GM13977 (cell line): ENCODE measurements around the gene ARSG.

Experiments used
- DNase-seq: peaks from one replicate; pipeline ENCODE4 v3.0.0; 2012; ENCODE audit warnings: low spot score
- in situ Hi-C: fragments of 300-500 bp; cut with MboI; formaldehyde crosslinking; loops from one replicate; pipeline ENCODE4 v1.12.0; 2022; ENCODE audit warnings: low sequenced_read_pairs, low pct_unique_long_range_greater_than_20kb, mixed read lengths, inconsistent platforms; ENCODE audit not compliant: unreplicated experiment
- TF ChIP-seq, protein P1 (sequence below): IDR thresholded peaks from 2 replicates; pipeline ENCODE4 v1.5.1; 2012; ENCODE audit warnings: mild to moderate bottlenecking, control low read depth; ENCODE audit not compliant: insufficient read depth; ENCODE audit errors: extremely low read depth, missing control alignments

ARSG gene

DNA sequence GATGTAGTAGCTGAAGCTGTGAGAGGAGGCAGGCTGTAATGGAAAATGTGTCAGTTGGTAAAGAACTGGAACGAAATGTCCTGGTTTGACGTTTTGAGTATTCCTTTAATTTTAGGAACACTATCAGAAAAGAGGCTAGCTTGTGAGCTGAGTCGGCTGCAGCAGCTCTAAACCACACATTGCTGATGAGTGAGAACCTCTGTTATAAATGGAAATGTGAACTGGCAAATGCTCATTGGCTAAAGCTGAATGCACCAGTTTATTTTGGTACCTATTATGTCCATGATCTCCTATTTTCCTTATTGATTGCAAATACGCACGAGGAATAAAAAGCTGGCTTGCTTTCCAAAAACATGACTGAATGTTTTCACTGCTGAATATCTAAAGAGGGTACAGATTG is 177.0 kb downstream of the ARSG start:
- no peak for DNase-seq

DNA sequence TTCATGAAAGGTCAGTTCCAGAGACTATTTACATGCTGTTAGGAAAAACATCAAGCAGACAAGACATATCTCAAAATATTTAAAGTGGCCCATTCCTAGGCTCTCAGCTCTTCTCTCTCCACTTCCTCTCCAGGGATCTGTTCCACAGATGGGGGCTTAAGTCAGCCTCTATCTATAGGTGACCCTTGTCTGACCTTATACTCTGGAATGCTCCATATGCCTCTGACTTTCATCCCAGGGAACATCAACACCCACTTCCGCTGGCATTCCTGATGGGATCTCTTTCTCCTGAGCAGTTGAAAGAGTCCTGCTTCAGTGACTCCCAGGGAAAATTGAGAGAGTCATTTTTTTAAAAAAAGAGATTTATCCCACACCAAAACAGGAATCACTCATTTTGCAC is 177.5 kb downstream of the ARSG start:
- in situ Hi-C loops: loop anchor here (25.0 kb wide), 1 partner anchor 306 kb away; no protein-coding TSS in a partner anchor
- TF ChIP-seq, protein P1, sequence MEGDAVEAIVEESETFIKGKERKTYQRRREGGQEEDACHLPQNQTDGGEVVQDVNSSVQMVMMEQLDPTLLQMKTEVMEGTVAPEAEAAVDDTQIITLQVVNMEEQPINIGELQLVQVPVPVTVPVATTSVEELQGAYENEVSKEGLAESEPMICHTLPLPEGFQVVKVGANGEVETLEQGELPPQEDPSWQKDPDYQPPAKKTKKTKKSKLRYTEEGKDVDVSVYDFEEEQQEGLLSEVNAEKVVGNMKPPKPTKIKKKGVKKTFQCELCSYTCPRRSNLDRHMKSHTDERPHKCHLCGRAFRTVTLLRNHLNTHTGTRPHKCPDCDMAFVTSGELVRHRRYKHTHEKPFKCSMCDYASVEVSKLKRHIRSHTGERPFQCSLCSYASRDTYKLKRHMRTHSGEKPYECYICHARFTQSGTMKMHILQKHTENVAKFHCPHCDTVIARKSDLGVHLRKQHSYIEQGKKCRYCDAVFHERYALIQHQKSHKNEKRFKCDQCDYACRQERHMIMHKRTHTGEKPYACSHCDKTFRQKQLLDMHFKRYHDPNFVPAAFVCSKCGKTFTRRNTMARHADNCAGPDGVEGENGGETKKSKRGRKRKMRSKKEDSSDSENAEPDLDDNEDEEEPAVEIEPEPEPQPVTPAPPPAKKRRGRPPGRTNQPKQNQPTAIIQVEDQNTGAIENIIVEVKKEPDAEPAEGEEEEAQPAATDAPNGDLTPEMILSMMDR: no peak
- DNase-seq: no peak

More for the DNA sequence above, 177.0 kb downstream of the ARSG start:
- in situ Hi-C loops: loop anchor here (25.0 kb wide), 1 partner anchor 306 kb away; no protein-coding TSS in a partner anchor
- TF ChIP-seq, protein P1: no peak
